CD4-positive, alpha-beta T cell (primary cell): ENCODE measurements around the gene LRP4. TPM values are rescaled to one million over a fixed set of nuclear protein-coding genes. Genes with fewer than 3 reads are reported as not detected.

Experiments used
- ATAC-seq: fragments of 200-7000 bp; cut with Tn5 transposase; one replicate; pipeline ENCODE4 v1.10.0; 2022; ENCODE audit warnings: mild to moderate bottlenecking; ENCODE audit not compliant: poor library complexity
- CTCF ChIA-PET: fragments of 350-600 bp; sonication (Branson Sonifier 250); formaldehyde crosslinking; loops from one replicate; lab custom pipeline; 2021; ENCODE audit warnings: antibody characterized with exemption, inconsistent platforms; lab: Charles Lee
- POLR2A ChIA-PET: fragments of 350-600 bp; sonication (Branson Sonifier 250); formaldehyde crosslinking; loops from one replicate; lab custom pipeline; 2021; ENCODE audit warnings: antibody characterized with exemption, inconsistent platforms; lab: Charles Lee
- DNase-seq, 14 experiments: peaks; one replicate each; pipeline ENCODE4 v3.0.0-alpha.2; 2013 to 2020; ENCODE audit warnings: mixed read lengths in 2 of 14
- H3K27ac ChIP-seq, 2 donors: one replicate each; pipeline versions ENCODE4 v1.5.1 to v1.7.0; 2013; ENCODE audit warnings: low read length in 2 of 2, low read depth in 1 of 2, mild to moderate bottlenecking in 1 of 2
- H3K27me3 ChIP-seq, 2 experiments: 1 replicate in 1 of 2; 2 replicates in 1 of 2; pipeline versions ENCODE4 v1.6.1 to v1.7.0; 2013; ENCODE audit warnings: low read length in 2 of 2, control low read depth in 1 of 2, mild to moderate bottlenecking in 1 of 2, moderate library complexity in 1 of 2; ENCODE audit not compliant: insufficient read depth in 2 of 2, control insufficient read depth in 1 of 2
- H3K36me3 ChIP-seq: one replicate; pipeline ENCODE4 v1.6.1; 2013; ENCODE audit warnings: low read length, control low read depth; ENCODE audit not compliant: insufficient read depth
- H3K4me1 ChIP-seq: one replicate; pipeline ENCODE4 v1.6.1; 2013; ENCODE audit warnings: low read length, control low read depth; ENCODE audit not compliant: insufficient read depth
- H3K4me3 ChIP-seq: one replicate; pipeline ENCODE4 v1.5.1; 2013; ENCODE audit warnings: mild to moderate bottlenecking, low read length, moderate library complexity
- H3K9me3 ChIP-seq, 2 experiments: 1 replicate in 1 of 2; 2 replicates in 1 of 2; pipeline versions ENCODE4 v1.6.1 to v1.7.0; 2013; ENCODE audit warnings: low read length in 2 of 2, mild to moderate bottlenecking in 2 of 2, control low read depth in 1 of 2, moderate library complexity in 1 of 2; ENCODE audit not compliant: control insufficient read depth in 1 of 2, insufficient read depth in 1 of 2
- H3K27ac Mint-ChIP-seq: one replicate; pipeline ENCODE4 v1.8.0; 2020; ENCODE audit warnings: mixed read lengths
- H3K27me3 Mint-ChIP-seq: one replicate; pipeline ENCODE4 v1.8.0; 2021; ENCODE audit warnings: mixed read lengths
- H3K36me3 Mint-ChIP-seq: one replicate; pipeline ENCODE4 v1.8.0; 2021; ENCODE audit warnings: low read depth, mixed read lengths
- H3K4me1 Mint-ChIP-seq: one replicate; pipeline ENCODE4 v1.8.0; 2021; ENCODE audit warnings: low read depth, mixed read lengths
- H3K4me3 Mint-ChIP-seq: one replicate; pipeline ENCODE4 v1.8.0; 2020; ENCODE audit warnings: mild to moderate bottlenecking, mixed read lengths
- H3K9me3 Mint-ChIP-seq: one replicate; pipeline ENCODE4 v1.8.0; 2020; ENCODE audit warnings: mixed read lengths
- intact Hi-C, 2 experiments: fragments of 100-400 bp; cut with DNase I in 1 of 2; cut with micrococcal nuclease in 1 of 2; formaldehyde crosslinking; loops; one replicate each; pipeline versions ENCODE4 v1.15.1 to v1.9.0; 2023 to 2025; cut with DNase I, micrococcal nuclease
- total RNA-seq, 174 experiments: library from RNA in 2 of 174; stranded (reverse) in 2 of 174; gene quantifications; one replicate each; pipeline ENCODE4 v1.2.3 and lab custom pipeline; 2021 to 2026
- TF ChIP-seq, protein P1 (sequence below): fragments of 200-600 bp; IDR thresholded peaks from one replicate; pipeline ENCODE4 v1.8.0; 2022; ENCODE audit warnings: antibody characterized with exemption, mild to moderate bottlenecking

LRP4 gene
- total RNA-seq, 2 experiments from 2014 or later = not detected

DNA sequence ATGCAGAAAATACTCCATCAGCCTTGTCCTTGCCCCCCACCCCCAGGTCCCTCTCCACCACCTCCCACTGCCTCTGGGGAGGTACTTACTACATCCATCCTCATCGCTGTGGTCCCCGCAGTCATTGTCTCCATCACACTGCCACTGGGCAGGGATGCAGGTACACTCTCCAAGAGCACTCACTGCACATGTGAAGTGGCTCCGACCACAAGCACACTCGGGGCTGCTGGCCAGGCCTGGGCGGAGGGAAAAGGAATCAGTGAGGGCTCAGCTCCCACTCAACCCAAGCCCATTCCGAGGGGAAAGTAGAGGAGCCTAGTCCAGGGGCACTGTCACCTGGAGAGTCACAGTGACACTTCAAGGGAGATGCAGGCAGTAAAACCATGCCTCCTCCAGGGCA, 15.7 kb downstream of the LRP4 start:
- no peak overlapping the region for H3K27ac ChIP-seq
- H3K4me1 Mint-ChIP-seq = peaks cover 5% of the 10 kb centered on the region
- intact Hi-C loops = no loop called here

GRCh38 chr11:46901156-46901555, 17.2 kb downstream of the LRP4 start:
- Histone ChIP-seq H3K4me1 (no peaks in the 10 kb centered on the region), H3K27me3 (no peaks in the 10 kb centered on the region), H3K9me3 (no peaks in the 10 kb centered on the region), H3K36me3 (no peaks in the 10 kb centered on the region), H3K4me3 (no peak overlapping the region), H3K27ac (no peak overlapping the region)
- CTCF ChIA-PET = no interaction called here
- H3K4me1 Mint-ChIP-seq = no peaks in the 10 kb centered on the region
- no peaks in the 10 kb centered on the region for H3K9me3 Mint-ChIP-seq
- H3K4me3 Mint-ChIP-seq = no peak overlapping the region
- ATAC-seq = no peak
- H3K27ac Mint-ChIP-seq = no peak overlapping the region
- H3K36me3 Mint-ChIP-seq = no peaks in the 10 kb centered on the region
- H3K27me3 Mint-ChIP-seq = peaks cover 5% of the 10 kb centered on the region
- TF ChIP-seq, protein P1, sequence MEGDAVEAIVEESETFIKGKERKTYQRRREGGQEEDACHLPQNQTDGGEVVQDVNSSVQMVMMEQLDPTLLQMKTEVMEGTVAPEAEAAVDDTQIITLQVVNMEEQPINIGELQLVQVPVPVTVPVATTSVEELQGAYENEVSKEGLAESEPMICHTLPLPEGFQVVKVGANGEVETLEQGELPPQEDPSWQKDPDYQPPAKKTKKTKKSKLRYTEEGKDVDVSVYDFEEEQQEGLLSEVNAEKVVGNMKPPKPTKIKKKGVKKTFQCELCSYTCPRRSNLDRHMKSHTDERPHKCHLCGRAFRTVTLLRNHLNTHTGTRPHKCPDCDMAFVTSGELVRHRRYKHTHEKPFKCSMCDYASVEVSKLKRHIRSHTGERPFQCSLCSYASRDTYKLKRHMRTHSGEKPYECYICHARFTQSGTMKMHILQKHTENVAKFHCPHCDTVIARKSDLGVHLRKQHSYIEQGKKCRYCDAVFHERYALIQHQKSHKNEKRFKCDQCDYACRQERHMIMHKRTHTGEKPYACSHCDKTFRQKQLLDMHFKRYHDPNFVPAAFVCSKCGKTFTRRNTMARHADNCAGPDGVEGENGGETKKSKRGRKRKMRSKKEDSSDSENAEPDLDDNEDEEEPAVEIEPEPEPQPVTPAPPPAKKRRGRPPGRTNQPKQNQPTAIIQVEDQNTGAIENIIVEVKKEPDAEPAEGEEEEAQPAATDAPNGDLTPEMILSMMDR = no peak
- intact Hi-C loops = no loop called here
- POLR2A ChIA-PET = no interaction called here
- DNase-seq = no peak

More for the DNA sequence above, 15.7 kb downstream of the LRP4 start:
- Mint-ChIP-seq H3K27ac (no peak overlapping the region), H3K36me3 (no peaks in the 10 kb centered on the region), H3K27me3 (peaks cover 5% of the 10 kb centered on the region), H3K9me3 (no peaks in the 10 kb centered on the region), H3K4me3 (no peak overlapping the region)
- TF ChIP-seq, protein P1 = no peak
- ATAC-seq (no peak), DNase-seq (no peak)
- Histone ChIP-seq H3K4me3 (no peak overlapping the region), H3K27me3 (no peaks in the 10 kb centered on the region), H3K4me1 (no peaks in the 10 kb centered on the region), H3K9me3 (no peaks in the 10 kb centered on the region), H3K36me3 (no peaks in the 10 kb centered on the region)
- CTCF ChIA-PET = no interaction called here
- POLR2A ChIA-PET = no interaction called here

DNA sequence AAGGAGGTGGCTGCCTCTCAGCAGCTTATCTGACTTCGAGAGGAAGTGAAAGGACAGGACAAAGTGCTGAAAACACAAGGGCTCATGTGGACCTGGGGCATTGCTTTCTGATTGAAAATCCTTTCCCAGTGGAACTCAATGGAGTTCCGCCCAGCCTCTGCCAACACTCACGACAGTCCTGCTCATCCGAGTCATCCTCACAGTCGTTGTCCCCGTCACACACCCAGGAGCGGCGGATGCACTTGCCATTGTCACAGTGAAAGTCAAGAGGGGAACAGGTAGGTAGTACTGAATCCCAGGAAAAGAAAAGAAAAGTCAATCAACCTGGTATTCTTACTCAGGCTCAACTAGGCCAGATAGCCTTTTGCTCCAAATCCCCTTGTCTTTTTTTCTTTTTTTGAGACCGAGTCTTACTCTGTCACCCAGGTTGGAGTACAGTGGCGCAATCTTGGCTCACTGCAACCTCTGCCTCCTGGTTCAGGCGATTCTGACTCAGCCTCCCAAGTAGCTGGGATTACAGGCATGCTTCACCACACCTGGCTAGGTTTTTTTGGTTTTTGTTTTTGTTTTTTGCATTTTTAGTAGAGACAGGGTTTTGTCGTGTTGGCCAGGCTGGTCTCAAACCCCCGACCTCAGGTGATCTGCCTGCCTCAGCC, 18.1 kb downstream of the LRP4 start:
- intact Hi-C loops = no loop called here
- CTCF ChIA-PET = no interaction called here

More for the DNA sequence above, 18.1 kb downstream of the LRP4 start:
- DNase-seq (no peak), ATAC-seq (no peak)
- Histone ChIP-seq H3K27me3 (no peaks in the 10 kb centered on the region), H3K4me3 (no peak overlapping the region), H3K36me3 (no peaks in the 10 kb centered on the region), H3K27ac (no peak overlapping the region), H3K4me1 (no peaks in the 10 kb centered on the region), H3K9me3 (no peaks in the 10 kb centered on the region)
- POLR2A ChIA-PET = no interaction called here
- H3K9me3 Mint-ChIP-seq = no peaks in the 10 kb centered on the region
- no peak overlapping the region for H3K27ac Mint-ChIP-seq
- TF ChIP-seq, protein P1 = no peak
- H3K27me3 Mint-ChIP-seq = peaks cover 5% of the 10 kb centered on the region
- H3K4me1 Mint-ChIP-seq = no peaks in the 10 kb centered on the region
- no peak overlapping the region for H3K4me3 Mint-ChIP-seq
- no peaks in the 10 kb centered on the region for H3K36me3 Mint-ChIP-seq
